GM21526 (cell line): ENCODE data around the gene SLC52A3.

Experiments used
- ATAC-seq: cut with Tn5 transposase; IDR thresholded peaks from one replicate; pipeline ENCODE4 v1.9.1; 2021; ENCODE audit warnings: moderate library complexity; ENCODE audit not compliant: unreplicated experiment, low FRiP score

Gene SLC52A3

DNA sequence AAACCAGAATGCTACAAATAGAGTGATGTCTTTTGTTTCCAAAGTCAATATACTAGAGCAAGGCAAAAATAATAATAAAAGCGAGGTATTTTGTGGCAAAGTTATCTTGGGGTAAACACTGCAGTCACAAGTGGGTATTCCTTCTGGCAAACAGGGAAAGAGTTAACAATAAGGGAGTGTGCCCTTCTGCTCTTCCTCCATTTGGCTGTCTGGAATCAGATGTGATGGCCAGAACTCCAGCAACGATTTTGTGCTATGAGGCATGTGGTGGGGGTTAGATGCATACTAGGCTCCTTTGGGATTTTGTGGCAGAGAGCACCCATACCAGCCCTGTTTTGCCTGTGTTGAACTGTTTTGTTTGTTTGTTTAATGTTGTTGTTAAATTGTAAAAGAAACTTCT is 2.4 kb upstream of the SLC52A3 start:
- ATAC-seq, result no peak

DNA sequence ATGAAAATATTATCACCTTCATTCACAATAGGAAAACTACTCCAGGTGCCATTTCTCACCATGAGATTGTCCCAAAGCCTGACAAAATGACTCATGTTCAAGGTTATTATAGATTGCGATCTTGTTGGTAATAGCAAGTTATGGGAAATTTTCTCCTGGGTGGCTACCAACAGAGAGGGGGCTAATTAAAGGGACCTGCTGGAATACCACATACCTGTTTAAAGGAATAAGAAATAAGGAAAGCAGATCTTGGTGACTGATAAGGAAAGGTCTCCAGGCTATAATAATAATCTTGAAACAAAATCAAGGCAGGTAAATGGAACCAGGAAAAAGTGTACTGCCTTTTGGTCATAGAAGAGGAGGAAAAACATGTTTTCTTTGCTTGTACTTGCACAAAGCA is 1.4 kb downstream of the SLC52A3 start:
- no peak for ATAC-seq

GRCh38 chr20:764255-764654 is 4.0 kb downstream of the SLC52A3 start:
- no peak for ATAC-seq

DNA sequence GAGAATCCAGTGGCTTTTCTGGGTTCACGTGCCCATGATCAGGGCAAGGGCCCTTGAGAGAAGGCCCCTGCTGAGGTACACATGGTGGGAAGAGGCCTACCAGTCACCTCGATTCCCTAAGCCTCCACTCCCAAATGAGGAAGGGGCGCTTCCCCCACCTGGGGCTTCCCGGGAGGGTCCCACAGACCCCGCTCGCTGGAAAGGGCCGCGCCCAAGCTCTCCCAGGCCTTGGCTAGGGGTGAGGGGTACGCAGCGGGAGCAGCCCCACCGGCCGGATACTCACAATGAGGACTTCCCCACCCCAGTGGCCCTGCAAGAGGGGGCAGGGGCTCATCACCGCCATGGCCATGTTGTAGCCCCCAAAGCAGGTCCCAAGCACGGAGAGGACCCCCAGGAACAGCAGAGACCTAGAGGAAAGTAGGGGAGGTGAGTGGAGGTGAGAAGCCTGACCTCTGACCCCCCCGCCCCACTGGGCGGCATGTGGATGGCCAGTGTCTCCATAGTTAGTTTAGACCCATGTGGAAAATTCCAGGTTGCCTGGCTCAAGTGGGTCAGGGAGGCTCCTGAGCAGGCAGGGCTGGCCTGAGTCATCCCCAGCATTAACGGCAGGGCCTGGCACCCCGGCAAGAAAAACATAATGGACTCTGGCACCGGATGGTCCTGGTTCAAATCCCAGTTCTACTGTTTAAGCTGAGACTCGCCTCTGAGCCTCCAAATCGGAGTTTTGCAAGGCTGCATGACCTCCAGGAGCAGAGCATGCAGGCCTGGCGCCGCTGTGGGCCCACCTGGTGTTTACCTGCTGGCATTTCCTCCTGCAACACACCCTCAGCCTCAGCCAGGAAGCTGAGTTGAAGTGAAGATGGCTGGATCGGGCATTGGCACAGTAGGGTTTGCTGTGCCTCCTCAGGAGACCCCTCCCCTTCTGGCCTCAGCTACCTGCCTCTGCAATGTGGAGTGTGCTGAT is 6.6 kb downstream of the SLC52A3 start:
- no peak for ATAC-seq

- ATAC-seq, result no peak
These were observed 7.4 kb downstream of the SLC52A3 start for GRCh38 chr20:760751-761417.

- no peak for ATAC-seq
These were observed 10.8 kb downstream of the SLC52A3 start for GRCh38 chr20:757506-757905.

DNA sequence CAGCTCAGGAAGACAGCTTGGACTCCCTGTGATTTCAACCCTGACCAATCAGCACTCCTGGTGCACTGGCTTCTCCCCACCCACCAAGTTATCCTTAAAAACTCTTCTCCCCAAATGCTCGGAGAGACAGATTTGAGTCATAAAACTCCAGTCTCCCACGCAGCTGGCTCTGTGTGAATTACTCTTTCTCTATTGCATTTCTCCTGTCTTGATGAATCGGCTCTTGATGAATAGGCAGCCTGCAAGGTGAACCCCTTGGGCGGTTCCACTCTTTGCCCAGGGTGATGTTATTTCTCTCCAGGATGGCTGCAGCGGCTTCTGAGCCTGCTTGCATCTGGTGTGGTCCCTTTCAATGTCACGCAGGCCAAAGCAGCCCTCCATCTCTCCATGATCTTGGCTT is 12.4 kb downstream of the SLC52A3 start:
- ATAC-seq, result no peak

DNA sequence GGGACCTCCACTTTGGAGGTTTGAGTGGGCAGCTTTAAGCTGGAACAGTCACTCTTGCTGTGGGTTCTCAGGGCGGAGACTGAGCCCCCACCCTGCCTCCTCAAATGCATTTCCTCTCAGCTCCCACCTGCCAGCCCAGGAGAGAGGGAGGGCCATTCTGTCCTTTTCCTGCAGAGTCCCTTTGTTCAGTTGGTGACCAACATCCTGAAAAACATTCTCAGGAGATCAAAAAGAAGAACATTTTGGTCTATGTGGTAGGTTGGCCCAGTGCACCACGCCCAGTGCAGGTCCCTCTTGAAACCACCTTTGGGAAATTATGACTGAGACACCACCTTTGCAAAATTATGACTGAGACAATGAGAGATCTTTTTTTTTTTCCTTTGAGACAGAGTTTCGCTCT is 13.4 kb downstream of the SLC52A3 start:
- no peak for ATAC-seq

- no peak for ATAC-seq
These were observed 14.2 kb downstream of the SLC52A3 start for GRCh38 chr20:753897-754635.

- ATAC-seq, result no peak
These were observed 15.2 kb downstream of the SLC52A3 start for GRCh38 chr20:753136-753535.

DNA sequence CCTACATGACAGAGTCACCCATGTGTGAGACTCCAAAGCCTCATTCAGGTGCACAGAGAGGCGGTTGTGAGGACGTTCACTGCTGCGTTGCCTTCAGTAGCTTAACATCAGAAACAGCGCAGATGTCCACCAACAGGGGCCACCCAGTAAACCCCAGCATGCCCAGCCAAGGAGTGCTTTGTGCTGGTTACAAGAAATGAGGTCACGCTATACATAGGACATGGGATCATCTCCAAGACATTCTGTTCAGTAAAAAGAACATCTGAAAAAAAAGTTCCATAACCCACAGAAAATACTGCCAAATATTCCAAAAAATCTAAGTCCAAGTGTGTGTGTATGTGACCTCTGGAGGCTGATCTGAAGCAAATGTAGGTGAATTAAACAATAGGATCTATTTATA is 16.0 kb downstream of the SLC52A3 start:
- no peak for ATAC-seq

DNA sequence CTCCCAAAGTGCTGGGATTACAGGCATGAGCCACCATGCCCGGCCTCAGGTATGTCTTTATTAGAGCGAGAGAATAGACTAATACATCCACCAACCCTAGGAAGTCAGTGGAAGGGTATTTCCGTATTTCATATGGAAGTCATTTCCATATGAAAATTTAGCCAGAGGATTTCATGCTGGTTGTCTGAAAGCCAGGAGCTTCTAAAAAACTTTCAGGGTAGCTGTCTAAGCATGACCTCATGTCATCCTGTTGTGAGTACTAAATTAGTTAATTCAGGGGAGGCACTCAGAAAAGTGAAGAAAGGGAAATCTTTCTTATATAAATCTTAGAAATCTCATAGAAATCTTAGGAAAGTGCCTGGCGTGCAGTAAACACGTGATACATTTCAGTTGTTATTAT is 16.5 kb downstream of the SLC52A3 start:
- ATAC-seq, result no peak

DNA sequence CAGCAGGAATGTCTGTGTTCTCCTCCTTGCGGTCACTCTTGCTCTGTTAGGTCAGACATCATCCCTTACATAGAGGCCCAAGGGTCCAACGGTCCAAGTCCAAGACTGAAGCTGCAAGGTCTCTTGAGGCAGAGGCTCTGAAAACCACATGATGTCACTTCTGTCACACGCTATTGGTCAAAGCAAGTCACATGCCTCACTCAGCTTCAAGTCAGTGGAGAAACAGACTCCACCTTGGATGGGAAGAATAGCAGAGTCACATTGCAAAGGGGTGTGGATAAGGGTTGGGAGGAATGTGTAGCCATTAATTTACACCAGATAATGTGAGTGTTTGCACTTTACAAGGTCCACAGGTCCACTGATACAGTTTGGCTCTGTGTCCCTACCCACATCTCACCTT is 17.5 kb downstream of the SLC52A3 start:
- no peak for ATAC-seq

DNA sequence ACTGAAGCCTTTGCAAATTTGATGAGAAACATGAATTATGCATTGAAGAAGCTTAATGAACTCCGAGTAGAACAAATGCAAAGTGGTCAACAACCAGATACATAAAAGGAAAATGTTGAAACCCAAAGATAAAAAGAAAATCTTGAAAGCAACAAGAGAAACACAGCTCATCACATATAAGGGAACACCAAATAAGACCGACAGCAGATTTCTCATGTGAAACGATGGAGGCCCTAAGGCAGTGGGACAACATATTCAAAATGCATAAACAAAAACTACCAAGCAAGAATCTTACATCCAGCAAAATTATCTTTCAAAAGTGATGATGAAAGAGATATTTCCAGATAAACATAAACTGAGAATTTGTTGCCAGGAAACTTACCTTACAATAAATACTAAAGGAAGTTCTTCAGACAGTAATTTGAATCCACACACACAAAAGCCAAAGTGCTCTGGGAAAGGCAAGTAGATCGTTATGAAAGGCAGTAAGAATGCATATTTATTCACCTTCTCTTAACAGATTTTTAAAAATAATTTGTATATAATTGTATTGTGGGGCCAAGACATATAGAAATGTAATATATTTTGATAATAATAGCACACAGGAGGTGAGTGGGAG is 22.5 kb downstream of the SLC52A3 start:
- ATAC-seq, result no peak

DNA sequence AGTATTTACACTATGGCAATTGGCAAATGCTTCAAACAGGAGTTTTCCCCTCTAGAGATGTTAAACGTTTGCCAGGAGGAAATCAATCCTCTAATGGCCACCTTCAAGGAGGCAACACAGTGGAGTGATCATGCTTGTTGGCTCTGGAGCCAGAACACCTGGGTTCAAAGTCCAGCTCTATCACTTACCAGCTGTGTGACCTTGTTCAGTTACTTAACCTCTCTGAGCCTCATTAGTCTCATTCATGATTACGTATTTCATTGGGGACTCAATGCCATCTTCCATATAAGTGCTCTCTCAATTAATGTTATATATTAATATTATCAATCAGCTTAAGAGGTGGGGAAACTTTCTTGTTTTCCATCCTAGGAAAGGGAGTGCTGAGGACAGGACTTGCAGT is 26.1 kb downstream of the SLC52A3 start:
- no peak for ATAC-seq

GRCh38 chr20:741620-742019 is 26.7 kb downstream of the SLC52A3 start:
- no peak for ATAC-seq

GRCh38 chr20:740162-740561 is 28.1 kb downstream of the SLC52A3 start:
- no peak for ATAC-seq

DNA sequence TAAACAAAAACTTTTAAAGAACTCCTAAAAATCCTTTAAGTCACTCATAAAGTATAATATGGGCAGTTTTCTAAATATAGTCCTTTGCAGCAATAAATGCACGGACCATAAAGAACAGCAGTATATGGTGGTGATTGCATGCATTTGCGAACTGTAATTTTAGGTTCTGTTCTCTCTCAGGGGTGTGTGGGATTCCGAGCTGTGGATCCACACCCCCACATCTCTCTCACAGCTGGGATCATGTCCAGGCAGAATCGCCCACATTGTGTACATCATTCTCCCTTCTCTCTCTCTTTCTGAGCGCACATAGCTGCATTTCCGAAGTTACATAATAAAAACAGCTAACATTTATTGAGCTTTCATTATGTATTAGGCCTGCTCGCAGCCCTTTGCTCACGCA is 28.6 kb downstream of the SLC52A3 start:
- no peak for ATAC-seq

DNA sequence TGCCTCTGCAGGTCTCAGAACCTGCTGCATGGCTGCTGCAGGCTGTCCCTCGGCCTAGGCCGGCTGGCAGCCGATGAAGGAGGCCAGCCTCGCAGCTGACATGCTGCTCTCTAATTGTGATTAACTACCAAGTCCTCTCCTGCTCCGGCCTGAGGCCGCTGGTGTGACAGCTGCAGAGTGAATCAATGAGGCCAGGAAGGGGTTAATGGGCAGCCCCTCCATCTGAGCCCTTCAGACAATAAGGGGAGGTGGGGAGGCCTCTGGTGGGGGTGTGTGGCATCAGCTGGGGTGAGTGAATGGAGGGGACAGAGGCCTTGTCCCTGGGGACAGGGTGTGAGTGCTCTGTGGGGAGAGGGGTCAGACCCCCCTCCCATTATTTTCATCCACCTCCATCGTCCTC is 34.4 kb downstream of the SLC52A3 start:
- ATAC-seq, result no peak

DNA sequence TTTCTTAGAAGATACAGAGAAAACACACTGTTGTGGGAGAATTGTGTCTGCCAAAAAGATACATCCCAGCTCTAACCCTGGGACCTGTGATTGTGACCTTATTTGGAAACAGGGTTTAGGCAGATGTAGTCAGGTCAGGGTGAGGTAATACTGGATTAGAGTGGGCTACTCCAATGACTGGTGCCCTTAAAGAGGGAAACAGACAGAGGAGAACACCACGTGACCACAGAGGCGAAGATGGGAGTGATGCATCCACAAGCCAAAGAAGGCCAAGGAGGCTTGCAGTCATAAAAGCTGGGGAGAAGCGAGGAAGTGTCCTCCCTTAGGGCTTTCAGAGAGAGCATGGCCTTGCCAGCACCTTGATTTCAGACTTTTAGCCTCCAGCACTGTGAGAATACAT is 35.6 kb downstream of the SLC52A3 start:
- ATAC-seq, result no peak
